ENCODE measurements around the gene GNAZ.

Gene GNAZ

DNA sequence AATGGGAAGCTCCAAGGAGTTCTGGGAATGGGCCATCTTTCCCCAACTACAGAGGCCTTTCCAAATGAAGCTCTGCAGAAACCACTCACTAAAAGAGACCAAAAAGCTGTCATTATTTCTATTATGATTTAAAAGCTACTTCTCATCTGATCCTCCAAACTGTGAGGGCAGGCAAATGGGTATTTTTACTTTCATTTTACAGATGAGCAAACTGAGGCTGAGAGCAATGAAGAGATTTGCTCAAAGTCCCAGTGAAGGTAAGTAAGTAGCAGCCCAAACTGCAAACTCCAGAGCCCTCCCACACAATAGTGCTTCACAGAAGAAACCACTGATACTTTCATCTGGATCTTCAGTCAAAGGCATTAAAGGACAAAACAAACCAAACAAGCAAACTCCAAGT is 70.1 kb downstream of the GNAZ start:
- no peak for DNase-seq

- DNase-seq = no peak
These were observed 72.3 kb downstream of the GNAZ start for GRCh38 chr22:23142546-23143105.

GRCh38 chr22:23143119-23143518 is 72.8 kb downstream of the GNAZ start:
- no peak for DNase-seq

- no peak for DNase-seq
These were observed 74.1 kb downstream of the GNAZ start for GRCh38 chr22:23144432-23144831.

DNA sequence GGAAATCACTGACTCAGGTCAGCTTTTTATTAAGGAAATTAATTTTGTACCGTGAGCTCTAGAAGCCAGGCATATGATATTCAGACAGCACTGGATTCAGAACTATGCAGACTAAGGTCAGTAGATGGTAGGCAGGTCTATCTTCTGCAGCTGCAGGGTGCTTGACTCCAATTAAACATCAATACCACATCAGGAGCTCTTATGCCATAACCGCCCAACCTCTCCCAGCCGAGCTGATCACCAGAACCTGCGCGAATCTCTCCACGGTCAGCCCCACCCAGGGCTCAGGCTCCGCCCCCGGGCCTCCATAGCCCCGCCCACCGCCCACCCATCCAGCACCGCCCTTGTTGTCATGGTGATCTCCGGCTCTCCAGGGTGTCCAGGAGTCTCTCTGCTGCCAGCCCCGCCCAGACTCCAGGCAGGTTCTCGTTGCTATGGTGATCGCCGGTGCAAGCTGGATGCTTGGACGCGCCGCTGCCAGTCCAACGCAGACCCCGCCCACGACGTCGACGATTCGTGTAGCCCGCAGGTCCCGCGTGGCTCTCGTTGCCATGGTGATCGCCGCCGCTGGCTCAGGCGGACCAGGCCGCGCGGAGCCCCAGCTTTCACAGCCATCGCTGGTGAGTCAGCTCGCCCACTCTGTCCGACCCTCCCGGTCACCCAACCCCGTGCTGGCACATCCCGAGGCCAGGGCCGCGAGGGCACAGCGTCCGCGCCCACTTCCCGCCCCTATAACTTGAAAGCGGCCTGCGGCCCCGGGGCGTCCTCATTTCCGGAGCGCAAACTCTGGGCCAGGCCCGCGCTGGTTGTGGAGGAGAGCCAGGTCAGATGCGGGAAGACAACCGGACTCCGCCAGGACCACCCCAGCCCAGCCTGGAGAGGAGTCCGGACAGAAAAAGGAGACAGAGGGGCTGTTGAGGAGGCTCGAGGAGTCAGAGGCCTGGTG is 74.9 kb downstream of the GNAZ start, which contains the start of gene RAB36:
Gene RAB36, plus strand, starts transcription at position 546 of the 946 bp plus-strand sequence. CDS start 1,140 bp downstream, outside the sequence.
- DNase-seq = peak; percentile 95

- no peak for DNase-seq
These were observed 75.7 kb downstream of the GNAZ start for GRCh38 chr22:23145878-23146470.

- DNase-seq = no peak
These were observed 76.3 kb downstream of the GNAZ start for GRCh38 chr22:23146478-23147205.

DNA sequence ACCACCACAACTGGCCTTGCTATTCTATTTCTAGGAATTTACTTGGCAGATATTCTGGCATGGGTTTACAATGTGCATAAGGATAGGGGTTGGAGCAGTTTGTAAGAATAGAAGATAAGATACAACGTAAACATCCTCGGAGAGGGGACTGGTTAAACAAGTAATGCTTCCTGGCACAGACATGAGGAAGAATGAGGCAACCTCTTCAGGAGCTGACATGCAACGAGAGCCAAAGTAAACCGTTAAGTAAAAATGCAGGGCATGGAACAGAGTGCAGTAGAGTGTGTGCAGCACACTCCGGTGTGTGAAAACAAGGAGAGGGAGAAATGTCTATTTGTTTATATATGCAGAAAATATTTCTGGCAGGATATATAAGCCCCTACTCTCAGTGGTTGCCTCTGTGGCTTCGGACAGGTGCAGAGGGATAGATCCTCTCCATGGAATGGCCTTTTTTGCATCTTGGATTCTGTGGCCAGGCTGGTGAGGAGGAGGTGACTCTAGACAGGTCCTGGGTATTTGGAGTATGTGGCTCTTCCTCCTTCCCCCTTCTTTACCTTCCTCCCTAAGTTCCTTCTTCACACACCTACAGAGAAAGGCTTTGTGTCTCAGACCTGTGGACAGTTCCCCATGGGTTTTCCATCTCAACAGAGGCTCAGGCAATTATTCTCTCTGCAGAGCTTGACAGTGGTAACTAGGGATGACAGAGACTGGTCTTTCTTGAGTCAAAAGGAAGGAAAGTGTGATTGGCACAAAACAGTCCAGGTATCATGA is 77.5 kb downstream of the GNAZ start:
- DNase-seq = no peak

- DNase-seq = no peak
These were observed 79.5 kb downstream of the GNAZ start for GRCh38 chr22:23149743-23150238.

DNA sequence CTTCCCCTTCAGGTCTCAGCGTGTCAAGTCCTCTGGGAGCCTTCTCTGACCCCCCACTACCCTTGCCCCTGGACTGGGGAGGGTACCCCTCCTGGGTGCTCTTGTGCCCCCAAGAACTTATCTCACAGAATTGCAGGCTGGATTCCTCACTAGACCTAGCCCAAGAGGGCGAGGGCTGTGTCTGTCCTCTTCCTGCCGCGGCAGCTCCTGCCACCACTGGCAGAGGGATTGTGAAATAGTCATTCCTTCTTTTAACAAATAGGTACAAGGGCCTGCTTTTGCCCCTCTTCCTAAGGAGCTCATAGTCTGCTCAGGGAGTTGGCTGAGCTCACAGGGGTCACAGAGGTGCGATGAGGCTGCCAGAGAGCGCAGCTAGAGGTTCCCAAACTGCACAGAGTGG is 80.4 kb downstream of the GNAZ start:
- DNase-seq = no peak

DNA sequence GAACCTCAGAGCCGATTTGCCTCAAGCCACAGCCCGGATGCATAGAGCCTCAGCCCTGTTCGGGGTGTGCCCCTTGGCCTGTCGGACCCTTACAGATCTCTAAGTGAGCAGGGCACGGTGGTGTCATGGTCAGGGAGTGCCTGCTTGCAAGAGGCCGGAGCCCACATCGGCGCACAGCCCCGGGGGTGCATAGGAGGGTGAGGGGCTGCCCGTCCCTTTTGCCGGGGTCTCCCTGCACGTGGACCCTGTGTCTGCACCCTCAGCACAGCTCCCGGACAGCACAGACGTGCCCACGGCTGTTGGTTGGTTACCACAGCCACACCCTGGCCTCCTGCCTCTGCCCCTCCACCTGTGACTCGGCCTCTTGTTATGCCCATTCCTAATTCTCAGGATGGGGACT is 81.5 kb downstream of the GNAZ start:
- no peak for DNase-seq

- DNase-seq = no peak
These were observed 82.2 kb downstream of the GNAZ start for GRCh38 chr22:23152238-23153114.

DNA sequence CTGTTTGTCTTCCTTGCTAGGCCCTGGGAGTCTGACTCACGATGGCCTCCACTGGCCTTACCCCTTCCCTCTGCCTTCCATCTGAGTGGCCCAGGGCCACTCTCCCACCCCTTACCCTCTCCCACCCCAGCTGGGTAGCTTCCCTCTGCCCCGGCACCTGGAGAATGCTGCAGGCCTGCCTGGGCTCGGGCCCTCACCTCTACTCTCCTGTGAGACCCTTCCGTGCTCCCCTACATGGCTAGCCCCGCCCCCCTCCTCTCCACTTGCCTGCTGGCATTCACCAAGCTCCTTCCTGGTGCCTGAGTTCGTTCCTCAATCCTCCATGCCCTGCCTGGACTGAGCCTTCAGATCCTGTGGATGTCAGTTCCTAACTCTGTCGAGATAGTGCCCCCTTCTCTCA is 83.7 kb downstream of the GNAZ start:
- DNase-seq = no peak

- no peak for DNase-seq
These were observed 84.1 kb downstream of the GNAZ start for GRCh38 chr22:23154461-23154860.

GRCh38 chr22:23155143-23155542 is 84.8 kb downstream of the GNAZ start:
- DNase-seq = no peak

GRCh38 chr22:23155831-23156230 is 85.5 kb downstream of the GNAZ start:
- no peak for DNase-seq

DNA sequence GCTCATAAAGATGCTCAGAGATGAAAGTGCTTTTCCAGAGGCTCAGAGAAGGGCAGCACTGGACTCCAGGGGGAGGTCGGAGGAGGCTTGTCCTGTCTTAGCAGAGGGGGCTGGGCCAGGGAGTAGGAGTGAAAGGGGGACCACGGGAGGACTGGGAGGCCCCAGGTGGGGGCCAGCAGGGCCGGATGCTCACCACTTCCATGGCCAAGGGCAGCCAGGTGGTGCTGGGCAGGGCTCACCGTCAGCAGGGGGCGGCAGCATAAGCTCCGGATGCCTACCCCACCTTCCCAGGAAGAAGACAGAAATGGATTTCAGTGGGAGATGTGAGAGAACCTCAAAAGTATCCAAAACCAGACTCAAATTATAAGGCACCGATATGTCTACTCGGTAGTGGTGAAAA is 86.0 kb downstream of the GNAZ start:
- DNase-seq = no peak

DNA sequence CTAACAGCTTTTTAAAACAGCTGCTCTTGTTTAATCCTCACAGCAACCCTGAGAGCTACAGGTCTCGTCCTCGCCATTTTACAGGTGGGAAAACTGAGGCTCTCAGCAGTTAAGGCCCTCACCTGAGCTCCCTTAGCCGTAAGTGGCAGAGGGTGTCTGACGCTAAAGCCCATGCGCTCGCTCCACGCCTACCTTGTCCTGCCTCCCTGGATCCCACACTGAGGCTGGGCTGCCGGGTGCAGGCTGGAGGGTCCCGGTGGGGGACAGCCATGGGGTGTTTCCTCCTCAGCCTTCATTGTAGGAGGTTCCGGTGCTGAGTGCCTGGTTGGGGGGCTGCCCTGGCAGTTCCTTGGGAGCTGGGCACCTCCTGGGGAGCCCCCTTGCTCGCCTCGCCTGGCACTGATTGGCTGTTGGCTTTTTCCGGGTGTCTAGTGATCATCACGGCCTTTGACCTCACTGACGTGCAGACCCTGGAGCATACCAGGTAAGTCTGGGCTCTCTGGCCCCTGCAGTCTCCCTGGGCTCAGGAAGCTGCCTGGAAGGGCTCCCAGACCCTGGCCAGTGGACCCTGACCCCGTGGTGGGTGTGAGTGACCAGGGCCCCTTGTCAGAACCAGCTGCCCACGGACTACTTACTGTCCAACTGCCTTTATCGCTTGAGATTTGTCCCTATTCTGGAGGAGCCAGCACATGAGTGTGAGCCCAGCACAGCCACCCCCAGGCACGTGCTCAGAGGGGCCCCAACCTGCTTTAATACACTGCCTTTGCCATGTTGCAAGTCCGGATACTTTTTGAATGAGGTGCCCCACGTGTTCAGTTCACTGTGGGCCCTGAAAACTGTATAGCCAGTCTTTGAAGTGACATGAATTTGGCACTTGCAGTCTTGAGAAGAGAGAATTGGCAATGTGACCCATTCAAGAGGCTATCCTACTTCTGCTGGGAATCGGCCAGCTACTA is 87.5 kb downstream of the GNAZ start:
- no peak for DNase-seq

GRCh38 chr22:23158516-23159290 is 88.4 kb downstream of the GNAZ start:
- DNase-seq = no peak
